Measurements from ENCODE around the gene DDIT3. TPM values are rescaled to one million over a fixed set of nuclear protein-coding genes. Genes with fewer than 3 reads are reported as not detected.
"Not testable (repeated sequence)": the region's sequence is repeated elsewhere in the genome, so short reads cannot be mapped to it uniquely, and the experiment has no call there.

Gene DDIT3
- total RNA-seq, 2 experiments from 2014 or later, result 9.6 to 9.8 TPM

DNA sequence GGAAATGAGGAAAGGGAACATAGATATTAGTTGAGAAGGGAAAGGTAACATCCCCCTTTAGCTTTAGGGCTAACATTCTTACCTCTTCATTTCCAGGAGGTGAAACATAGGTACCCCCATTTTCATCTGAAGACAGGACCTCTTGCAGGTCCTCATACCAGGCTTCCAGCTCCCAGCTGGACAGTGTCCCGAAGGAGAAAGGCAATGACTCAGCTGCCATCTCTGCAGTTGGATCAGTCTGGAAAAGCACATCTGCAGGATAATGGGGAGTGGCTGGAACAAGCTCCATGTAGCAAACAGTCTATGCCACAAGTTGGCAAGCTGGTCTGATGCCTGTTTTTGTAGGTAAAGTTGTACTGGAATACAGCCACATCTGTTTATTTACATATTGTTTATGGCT, 3.1 kb downstream of the DDIT3 start:
- ChIA-PET CTCF (interaction anchor here (0.6 to 1.5 kb wide), 3 partner anchors 11 to 303 kb away, joined by 3 to 4 read pairs (median 3); no protein-coding TSS in a partner anchor), POLR2A (interaction anchor here (1.6 kb wide), 1 partner anchor 30 kb away, joined by 4 read pairs; the partner anchor contains the start of gene DCTN2)

DNA sequence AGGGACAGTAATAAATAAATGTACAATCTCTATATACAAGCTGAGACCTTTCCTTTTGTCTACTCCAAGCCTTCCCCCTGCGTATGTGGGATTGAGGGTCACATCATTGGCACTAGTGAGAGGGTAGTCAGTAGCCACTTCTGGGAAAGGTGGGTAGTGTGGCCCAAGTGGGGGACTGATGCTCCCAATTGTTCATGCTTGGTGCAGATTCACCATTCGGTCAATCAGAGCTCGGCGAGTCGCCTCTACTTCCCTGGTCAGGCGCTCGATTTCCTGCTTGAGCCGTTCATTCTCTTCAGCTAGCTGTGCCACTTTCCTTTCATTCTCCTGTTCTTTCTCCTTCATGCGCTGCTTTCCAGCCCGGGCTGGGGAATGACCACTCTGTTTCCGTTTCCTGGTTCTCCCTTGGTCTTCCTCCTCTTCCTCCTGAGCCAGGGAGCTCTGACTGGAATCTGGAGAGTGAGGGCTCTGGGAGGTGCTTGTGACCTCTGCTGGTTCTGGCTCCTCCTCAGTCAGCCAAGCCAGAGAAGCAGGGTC, 3.6 kb downstream of the DDIT3 start:
- CTCF ChIA-PET, result interaction anchor here (0.6 to 1.5 kb wide), 2 partner anchors 10 to 104 kb away, joined by 3 read pairs; no protein-coding TSS in a partner anchor
- POLR2A ChIA-PET, result interaction anchor here (1.6 kb wide), 1 partner anchor 30 kb away, joined by 4 read pairs; the partner anchor contains the start of gene DCTN2

DNA sequence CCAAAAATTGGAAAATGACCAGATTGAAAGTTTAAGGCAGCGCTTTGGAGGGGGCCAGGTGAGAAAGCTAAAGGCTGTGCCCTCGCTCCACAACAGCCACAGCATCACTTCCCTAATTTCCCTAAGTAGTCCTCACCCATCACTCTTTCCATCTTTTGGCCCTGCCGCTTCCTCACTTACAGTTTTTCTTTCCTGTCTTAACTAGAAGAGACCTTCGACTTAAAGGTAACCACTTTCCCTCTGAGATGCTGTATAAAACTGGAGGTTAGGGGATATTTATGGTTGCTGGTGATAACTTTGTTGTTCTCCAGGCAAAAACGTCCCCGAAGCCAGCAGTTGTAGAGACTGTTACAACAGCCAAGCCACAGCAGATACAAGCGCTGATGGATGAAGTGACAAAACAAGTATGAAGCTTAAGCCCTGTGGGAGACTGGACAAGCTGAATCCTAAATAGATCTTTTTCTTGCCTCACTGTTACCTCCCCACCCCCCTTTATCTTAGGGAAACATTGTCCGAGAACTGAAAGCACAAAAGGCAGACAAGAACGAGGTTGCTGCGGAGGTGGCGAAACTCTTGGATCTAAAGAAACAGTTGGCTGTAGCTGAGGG, 4.3 kb downstream of the DDIT3 start:
- POLR2A ChIA-PET, result interaction anchor here (1.6 kb wide), 1 partner anchor 31 kb away, joined by 4 read pairs; the partner anchor contains the start of gene DCTN2
- CTCF ChIA-PET, result interaction anchor here (1.5 kb wide), 1 partner anchor 105 kb away, joined by 3 read pairs; no protein-coding TSS in a partner anchor

DNA sequence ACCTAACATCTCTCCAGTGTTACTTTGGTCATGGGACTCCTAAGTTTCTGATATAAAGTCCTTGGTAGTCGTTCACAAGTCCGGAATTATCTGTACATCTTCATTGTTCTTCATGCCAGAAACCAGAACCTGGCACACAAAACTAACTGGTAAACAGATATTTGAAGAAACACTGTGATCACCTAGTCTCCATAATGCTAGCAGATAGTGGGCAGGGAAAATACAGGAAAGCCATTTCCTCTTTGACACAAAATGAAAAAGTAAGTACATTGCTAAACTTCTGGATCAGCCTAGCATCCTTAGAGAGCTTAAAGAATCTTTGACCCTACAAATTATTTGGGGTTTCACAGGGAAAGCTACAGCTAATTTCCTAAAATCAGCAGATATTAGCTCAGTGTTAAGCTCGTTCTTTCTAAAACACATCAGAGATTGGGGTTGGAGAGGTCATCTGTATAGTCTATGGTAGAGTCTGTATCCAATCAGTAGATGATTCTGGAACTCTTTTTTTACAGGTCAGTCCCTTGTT, 4.8 kb downstream of the DDIT3 start:
- ChIA-PET CTCF (no interaction called here), POLR2A (no interaction called here)

DNA sequence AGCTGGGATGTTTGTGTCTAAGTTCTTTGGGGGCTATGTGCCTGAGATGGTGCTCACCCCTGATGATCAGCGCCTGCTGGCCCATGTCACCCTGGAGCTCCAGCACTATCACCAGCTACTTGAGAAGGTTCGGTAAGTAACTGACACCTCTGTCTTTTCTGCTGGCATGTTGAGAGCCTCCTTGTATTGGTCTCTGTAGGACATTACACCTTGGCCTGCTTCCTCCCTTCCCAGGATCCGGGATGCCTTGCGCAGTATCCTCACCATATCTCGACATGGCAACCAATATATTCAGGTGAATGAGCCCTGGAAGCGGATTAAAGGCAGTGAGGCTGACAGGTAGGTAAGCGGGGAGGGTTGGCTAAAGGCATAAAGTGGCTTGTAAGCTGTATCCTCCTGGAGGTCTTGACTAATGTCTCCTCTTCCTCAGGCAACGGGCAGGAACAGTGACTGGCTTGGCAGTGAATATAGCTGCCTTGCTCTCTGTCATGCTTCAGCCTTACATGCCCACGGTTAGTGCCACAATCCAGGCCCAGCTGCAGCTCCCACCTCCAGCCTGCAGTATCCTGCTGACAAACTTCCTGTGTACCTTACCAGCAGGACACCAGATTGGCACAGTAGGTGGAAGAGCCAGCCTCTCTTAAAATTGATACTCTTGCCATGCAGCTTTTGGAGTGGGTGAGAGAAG, 5.5 kb downstream of the DDIT3 start:
- ChIA-PET CTCF (no interaction called here), POLR2A (no interaction called here)

DNA sequence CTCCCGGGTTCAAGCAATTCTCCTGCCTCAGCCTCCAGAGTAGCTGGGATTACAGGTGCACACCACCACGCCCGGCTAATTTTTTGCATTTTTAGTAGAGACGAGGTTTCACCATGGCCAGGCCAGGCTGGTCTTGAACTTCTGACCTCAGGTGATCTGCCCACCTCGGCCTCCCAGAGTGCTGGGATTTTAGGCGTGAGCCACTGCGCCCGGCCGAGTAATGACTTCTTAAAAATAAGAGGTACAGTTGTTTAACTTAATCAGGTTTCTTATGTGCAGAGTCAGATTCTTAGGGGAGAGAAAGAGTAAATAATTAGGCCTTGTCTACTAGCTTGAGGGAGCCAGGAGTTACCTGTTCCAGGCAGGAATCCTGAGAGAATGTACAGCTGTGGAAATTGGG, 6.1 kb downstream of the DDIT3 start:
- CTCF ChIA-PET, result interaction anchor here (0.5 kb wide), 1 partner anchor 20 kb away, joined by 3 read pairs; no protein-coding TSS in a partner anchor
- POLR2A ChIA-PET, result not testable (repeated sequence)

DNA sequence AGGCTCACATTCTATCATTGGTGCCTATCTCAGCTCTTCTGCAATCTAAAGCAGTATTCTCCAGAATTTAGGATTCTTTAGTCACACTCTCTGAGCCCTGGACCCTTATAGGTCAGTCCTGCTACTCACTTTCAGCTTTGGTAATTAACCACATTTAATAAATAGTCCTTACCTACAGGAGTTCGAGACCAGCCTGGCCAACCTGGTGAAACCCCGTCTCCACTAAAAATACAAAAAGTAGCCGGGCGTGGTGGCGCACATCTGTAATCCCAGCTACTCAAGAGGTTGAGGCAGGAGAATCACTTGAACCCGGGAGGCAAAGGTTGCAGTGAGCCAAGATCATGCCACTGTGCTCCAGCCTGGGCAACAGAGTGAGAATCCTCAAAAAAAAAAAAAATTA, 6.6 kb downstream of the DDIT3 start:
- CTCF ChIA-PET, result interaction anchor here (0.6 kb wide), 1 partner anchor 76 kb away, joined by 3 read pairs; no protein-coding TSS in a partner anchor
- POLR2A ChIA-PET, result interaction anchor here (0.5 kb wide), 1 partner anchor 8 kb away, joined by 3 read pairs; no protein-coding TSS in a partner anchor

DNA sequence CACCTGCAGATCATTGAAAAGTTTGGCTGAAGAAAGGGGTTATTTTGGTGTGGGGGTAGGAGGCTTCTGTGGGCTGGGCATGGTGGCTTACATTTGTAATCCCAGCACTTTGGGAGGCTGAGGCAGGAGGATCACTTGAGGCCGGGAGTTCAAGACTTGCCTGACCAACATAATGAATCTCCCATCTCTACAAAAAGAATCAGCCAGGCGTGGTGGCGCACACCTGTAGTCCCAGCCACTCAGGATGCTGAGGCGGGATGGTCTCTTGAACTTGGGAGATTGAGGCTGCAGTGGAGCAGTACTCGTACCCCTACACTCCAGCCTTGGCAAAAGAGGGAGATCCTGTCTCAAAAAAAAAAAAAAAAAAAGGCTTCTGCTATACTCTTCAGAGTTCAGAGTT, 7.0 kb downstream of the DDIT3 start:
- POLR2A ChIA-PET, result interaction anchor here (0.5 kb wide), 1 partner anchor 8 kb away, joined by 3 read pairs; no protein-coding TSS in a partner anchor
- CTCF ChIA-PET, result interaction anchor here (0.6 kb wide), 1 partner anchor 76 kb away, joined by 3 read pairs; no protein-coding TSS in a partner anchor

DNA sequence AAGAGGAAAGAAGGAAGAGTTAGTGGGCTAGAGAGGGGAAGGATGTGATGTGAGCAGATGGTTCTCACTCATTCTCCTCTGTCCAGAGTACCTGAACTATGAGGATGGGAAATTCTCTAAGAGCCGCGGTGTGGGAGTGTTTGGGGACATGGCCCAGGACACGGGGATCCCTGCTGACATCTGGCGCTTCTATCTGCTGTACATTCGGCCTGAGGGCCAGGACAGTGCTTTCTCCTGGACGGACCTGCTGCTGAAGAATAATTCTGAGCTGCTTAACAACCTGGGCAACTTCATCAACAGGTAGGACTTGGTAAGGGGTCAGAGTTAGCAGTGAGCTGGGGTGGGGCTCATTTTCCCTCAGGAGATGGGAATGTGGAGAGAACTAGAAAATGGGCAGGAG, 7.6 kb downstream of the DDIT3 start:
- ChIA-PET POLR2A (no interaction called here), CTCF (no interaction called here)

DNA sequence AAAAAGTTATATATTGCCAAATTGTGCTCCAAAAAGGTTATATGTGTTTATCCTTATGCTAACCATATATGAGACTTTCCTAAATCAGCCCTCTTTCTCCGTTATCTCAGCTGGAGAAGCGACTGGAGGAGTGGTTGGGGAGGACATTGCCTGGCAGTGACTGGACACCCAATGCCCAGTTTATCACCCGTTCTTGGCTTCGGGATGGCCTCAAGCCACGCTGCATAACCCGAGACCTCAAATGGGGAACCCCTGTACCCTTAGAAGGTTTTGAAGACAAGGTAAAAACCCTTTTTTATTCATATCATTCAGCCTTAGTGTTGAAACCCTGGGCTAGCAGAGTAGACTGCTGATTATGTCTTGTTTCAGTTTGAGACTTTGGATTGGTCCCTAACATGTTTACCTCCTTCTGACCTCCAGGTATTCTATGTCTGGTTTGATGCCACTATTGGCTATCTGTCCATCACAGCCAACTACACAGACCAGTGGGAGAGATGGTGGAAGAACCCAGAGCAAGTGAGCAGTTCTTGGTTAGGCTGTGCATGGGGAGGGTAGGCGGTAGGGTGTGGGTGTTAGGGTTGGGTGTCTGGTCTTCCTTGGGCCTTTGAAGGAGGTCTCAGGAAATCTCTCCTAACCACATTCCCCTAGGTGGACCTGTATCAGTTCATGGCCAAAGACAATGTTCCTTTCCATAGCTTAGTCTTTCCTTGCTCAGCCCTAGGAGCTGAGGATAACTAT, 8.6 kb downstream of the DDIT3 start:
- CTCF ChIA-PET, result interaction anchor here (0.7 kb wide), 1 partner anchor 100 kb away, joined by 3 read pairs; no protein-coding TSS in a partner anchor
- POLR2A ChIA-PET, result interaction anchor here (1.0 kb wide), 1 partner anchor 8 kb away, joined by 5 read pairs; no protein-coding TSS in a partner anchor

DNA sequence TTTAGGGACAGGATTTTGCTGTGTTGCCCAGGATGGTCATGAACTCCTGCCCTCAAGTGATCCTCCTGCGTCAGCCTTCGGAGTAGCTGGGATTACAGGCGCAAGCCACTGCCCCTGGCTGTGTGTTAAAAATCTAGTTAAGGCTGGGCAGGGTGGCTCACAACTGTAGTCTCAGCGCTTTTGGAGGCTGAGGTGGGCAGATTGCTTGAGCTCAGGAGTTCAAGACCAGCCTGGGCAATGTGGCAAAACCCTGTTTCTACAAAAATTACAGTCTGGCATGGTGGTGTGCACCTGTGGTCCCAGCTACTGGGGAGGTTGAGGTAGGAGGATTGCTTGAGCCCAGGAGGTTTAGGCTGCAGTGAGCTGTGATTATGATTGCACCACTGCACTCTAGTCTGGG, 9.2 kb downstream of the DDIT3 start:
- ChIA-PET POLR2A (interaction anchor here (1.0 kb wide), 1 partner anchor 9 kb away, joined by 5 read pairs; no protein-coding TSS in a partner anchor), CTCF (interaction anchor here (0.7 kb wide), 1 partner anchor 100 kb away, joined by 3 read pairs; no protein-coding TSS in a partner anchor)

DNA sequence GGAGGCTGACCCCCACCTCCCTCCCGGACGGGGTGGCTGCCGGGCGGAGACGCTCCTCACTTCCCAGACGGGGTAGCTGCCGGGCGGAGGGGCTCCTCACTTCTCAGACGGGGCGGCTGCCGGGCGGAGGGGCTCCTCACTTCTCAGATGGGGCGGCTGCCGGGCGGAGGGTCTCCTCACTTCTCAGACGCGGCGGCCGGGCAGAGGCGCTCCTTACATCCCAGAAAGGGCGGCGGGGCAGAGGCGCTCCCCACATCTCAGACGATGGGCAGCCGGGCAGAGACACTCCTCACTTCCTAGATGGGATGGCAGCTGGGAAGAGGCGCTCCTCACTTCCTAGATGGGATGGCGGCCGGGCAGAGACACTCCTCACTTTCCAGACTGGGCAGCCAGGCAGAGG, 12.5 kb downstream of the DDIT3 start:
- POLR2A ChIA-PET, CTCF ChIA-PET: not testable (repeated sequence)

DNA sequence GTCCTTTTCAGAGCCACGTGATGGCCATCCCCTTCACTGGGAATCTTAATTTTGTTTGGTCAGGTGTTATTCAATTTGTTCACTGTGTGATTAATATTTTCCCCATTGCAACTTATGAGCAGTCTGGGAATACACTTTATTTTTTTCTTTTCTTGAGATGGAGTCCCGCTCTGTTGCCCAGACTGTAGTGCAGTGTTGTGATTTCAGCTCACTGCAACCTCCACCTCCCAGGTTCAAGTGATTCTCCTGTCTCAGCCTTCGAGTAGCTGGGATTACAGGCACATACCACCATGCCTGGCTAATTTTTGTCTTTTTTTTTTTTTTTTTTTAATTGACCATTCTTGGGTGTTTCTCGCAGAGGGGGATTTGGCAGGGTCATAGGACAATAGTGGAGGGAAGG, 13.8 kb downstream of the DDIT3 start:
- POLR2A ChIA-PET, result not testable (repeated sequence)
- CTCF ChIA-PET, result interaction anchor here (1.1 kb wide), 1 partner anchor 10 kb away, joined by 3 read pairs; no protein-coding TSS in a partner anchor

DNA sequence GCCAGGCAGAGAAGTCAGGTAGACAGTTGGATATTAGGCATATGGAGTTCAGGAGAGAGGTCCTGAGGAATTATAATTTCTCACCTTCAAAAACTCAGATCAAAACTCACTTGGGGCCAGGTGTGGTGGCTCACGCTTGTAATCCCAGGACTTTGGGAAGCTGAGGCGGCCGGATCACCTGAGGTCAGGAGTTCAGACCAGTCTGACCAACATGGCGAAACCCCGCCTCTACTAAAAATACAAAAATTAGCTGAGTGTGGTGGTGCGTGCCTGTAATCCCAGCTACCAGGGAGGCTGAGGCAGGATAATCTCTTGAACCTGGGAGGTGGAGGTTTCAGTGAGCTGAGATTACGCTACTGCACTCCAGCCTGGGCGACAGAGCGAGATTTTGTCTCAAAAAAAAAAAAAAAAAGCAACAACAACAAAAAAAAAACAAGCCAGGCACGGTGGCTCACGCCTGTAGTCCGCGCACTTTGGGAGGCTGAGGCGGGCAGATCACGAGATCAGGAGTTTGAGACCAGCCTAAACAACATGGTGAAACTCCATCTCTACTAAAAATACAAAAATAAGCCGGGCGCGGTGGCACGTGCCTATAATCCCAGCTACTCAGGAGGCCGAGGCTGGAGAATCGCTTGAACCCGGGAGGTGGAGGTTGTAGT, 17.9 kb downstream of the DDIT3 start:
- POLR2A ChIA-PET, result interaction anchor here (0.6 to 1.4 kb wide), 2 partner anchors 13 to 238 kb away, joined by 3 to 9 read pairs; no protein-coding TSS in a partner anchor
- CTCF ChIA-PET, result interaction anchor here (0.6 kb wide), 2 partner anchors 22 to 100 kb away, joined by 3 to 4 read pairs; no protein-coding TSS in a partner anchor

DNA sequence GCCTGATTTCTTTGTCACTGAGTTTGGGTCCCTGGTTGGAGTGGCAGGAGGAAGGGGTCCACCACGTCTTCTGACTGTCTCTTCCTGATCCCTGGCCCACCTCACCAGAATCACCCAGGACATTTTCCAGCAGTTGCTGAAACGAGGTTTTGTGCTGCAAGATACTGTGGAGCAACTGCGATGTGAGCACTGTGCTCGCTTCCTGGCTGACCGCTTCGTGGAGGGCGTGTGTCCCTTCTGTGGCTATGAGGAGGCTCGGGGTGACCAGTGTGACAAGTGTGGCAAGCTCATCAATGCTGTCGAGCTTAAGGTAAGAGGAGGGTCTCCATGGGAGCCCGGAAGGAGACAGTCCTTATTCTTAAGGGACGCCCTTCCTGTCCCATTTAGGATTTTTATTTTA, 20.1 kb downstream of the DDIT3 start:
- POLR2A ChIA-PET, result no interaction called here

DNA sequence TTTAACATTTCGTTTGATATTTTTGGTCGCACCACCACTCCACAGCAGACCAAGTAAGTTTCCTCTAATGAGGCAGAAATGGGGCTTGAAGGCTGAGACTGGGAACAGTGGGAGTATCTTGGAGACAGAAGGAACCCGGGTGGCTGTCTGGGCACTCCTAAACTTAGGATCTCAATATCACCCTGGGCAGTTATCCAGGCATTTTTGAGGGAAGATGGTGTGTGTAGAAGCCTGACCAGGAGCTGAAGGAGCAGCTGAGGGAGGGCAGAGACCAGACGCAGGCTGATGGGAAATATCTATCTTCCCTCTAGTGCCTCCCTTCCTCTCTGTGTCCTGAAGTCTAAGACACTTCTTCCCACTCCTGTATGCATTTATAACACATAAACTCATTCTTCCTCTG, 21.7 kb downstream of the DDIT3 start:
- POLR2A ChIA-PET, result no interaction called here

More for the DNA sequence above, 20.1 kb downstream of the DDIT3 start:
- CTCF ChIA-PET, result no interaction called here

DNA sequence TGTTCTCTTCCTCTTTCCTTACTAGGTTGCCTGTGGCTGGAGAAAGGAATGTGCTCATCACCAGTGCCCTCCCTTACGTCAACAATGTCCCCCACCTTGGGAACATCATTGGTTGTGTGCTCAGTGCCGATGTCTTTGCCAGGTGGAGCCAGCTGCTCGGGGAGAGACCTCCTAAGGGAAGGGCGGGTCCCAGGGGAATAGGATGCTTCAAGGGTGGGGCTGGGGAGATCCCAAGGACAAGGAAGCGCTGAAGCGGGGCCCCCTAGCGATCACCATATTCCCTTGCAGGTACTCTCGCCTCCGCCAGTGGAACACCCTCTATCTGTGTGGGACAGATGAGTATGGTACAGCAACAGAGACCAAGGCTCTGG, 22.2 kb downstream of the DDIT3 start:
- ChIA-PET POLR2A (interaction anchor here (0.6 kb wide), 1 partner anchor 11 kb away, joined by 4 read pairs; no protein-coding TSS in a partner anchor), CTCF (no interaction called here)

More for the DNA sequence above, 21.7 kb downstream of the DDIT3 start:
- CTCF ChIA-PET, result no interaction called here
